Gastroesophageal sphincter (tissue), 3 donors: ENCODE measurements around the gene DCTN3.

Source experiments
- EP300 ChIP-seq: sonication (generic); formaldehyde crosslinking; IDR thresholded peaks from one replicate; pipeline ENCODE4 v1.6.1; 2017; ENCODE audit warnings: antibody characterized with exemption, mild to moderate bottlenecking
- POLR2A ChIP-seq, 2 donors: fragments of 450-650 bp; IDR thresholded peaks; one replicate each; pipeline ENCODE4 v1.6.1; 2017; ENCODE audit warnings: antibody characterized with exemption in 2 of 2, mild to moderate bottlenecking in 2 of 2, moderate library complexity in 1 of 2
- POLR2AphosphoS5 ChIP-seq: sonication (generic); formaldehyde crosslinking; IDR thresholded peaks from one replicate; pipeline ENCODE4 v1.6.1; 2017; ENCODE audit warnings: antibody characterized with exemption
- TF ChIP-seq, protein P1 (sequence below), 4 experiments: fragments of 200-600 bp in 2 of 4; fragments of 450-650 bp in 2 of 4; sonication (generic) in 1 of 4; IDR thresholded peaks; one replicate each; pipeline ENCODE4 v1.5.1; 2017 to 2019; ENCODE audit warnings: antibody characterized with exemption in 4 of 4, mild to moderate bottlenecking in 2 of 4, moderate library complexity in 2 of 4

DNA sequence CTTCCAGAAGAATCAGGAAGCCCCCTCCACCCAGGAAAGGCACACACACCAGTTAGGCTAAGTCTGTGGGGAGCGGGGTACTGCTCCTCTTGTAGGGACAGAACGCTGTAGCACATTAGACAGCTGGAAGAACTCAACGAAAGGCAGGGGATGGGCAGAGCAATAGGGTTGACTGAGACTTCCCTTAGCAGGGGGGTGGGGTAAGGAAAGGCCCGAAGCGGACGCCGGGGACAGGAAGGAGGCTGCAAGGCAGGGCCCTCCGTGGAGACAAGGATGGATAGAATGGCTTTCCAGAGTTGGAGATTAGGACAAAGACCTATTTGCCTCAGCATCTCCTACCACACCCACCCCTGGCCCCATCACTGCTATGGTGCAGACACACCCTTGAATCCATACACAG lies 45.1 kb downstream of the DCTN3 start:
- no peak for TF ChIP-seq EP300
- TF ChIP-seq, protein P1, sequence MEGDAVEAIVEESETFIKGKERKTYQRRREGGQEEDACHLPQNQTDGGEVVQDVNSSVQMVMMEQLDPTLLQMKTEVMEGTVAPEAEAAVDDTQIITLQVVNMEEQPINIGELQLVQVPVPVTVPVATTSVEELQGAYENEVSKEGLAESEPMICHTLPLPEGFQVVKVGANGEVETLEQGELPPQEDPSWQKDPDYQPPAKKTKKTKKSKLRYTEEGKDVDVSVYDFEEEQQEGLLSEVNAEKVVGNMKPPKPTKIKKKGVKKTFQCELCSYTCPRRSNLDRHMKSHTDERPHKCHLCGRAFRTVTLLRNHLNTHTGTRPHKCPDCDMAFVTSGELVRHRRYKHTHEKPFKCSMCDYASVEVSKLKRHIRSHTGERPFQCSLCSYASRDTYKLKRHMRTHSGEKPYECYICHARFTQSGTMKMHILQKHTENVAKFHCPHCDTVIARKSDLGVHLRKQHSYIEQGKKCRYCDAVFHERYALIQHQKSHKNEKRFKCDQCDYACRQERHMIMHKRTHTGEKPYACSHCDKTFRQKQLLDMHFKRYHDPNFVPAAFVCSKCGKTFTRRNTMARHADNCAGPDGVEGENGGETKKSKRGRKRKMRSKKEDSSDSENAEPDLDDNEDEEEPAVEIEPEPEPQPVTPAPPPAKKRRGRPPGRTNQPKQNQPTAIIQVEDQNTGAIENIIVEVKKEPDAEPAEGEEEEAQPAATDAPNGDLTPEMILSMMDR (IDR thresholded peaks at IDR 0.05), result no peak
- TF ChIP-seq POLR2AphosphoS5, result no peak
- TF ChIP-seq POLR2A (IDR thresholded peaks at IDR 0.05), result no peak
